NOMO-1 (cell line): ENCODE data around the gene CES4A.
"Not testable (repeated sequence)": the region's sequence is repeated elsewhere in the genome, so short reads cannot be mapped to it uniquely, and the experiment has no call there.

ENCODE experiments used
- DNase-seq, 2 experiments: peaks; one replicate each; lab custom pipeline; 2025; ENCODE audit not compliant: unreplicated experiment in 2 of 2; lab: John Stamatoyannopoulos, UW

The CES4A gene

GRCh38 chr16:67041520-67041919 is 53.1 kb downstream of the CES4A start:
- DNase-seq, result not testable (repeated sequence)

GRCh38 chr16:67043420-67043819 is 55.0 kb downstream of the CES4A start:
- no peak for DNase-seq

GRCh38 chr16:67050796-67051195 is 62.4 kb downstream of the CES4A start:
- no peak for DNase-seq

- no peak for DNase-seq
Measured at GRCh38 chr16:67052399-67052798, 64.0 kb downstream of the CES4A start.

- DNase-seq, result no peak
Measured at GRCh38 chr16:67053767-67054334, 65.5 kb downstream of the CES4A start.

- no peak for DNase-seq
Measured at GRCh38 chr16:67054901-67055300, 66.5 kb downstream of the CES4A start.

GRCh38 chr16:67055712-67056487 is 67.5 kb downstream of the CES4A start:
- no peak for DNase-seq
